Mammary epithelial cell (primary cell): Measurements from ENCODE around the gene RNF213.

Source experiments
- CTCF ChIP-seq, 2 donors: IDR thresholded peaks in 1 of 2; conservative IDR thresholded peaks in 1 of 2; 2 replicates each; pipeline ENCODE4 v1.5.1; 2011 to 2012; ENCODE audit warnings: inconsistent platforms in 2 of 2, low read length in 2 of 2, mild to moderate bottlenecking in 2 of 2, control low read depth in 1 of 2, low read depth in 1 of 2; ENCODE audit not compliant: insufficient read depth in 1 of 2; ENCODE audit errors: extremely low read depth in 1 of 2
- EZH2 ChIP-seq: IDR thresholded peaks from 2 replicates; pipeline ENCODE4 v1.6.1; 2012; ENCODE audit warnings: low read length, inconsistent platforms, borderline replicate concordance

- no peak for TF ChIP-seq CTCF (conservative IDR thresholded peaks at IDR 0.05 in 1 of 2, IDR thresholded peaks at IDR 0.05 in 1 of 2; ENCODE audit: extremely low read depth in 1 of 2, insufficient read depth in 1 of 2, low read depth in 1 of 2, low read length in 2 of 2)
- TF ChIP-seq EZH2: no peak
These were observed 163.0 kb downstream of the RNF213 start for GRCh38 chr17:80423536-80424225.
